GM21423 (cell line): ENCODE measurements around the gene MRPS16.
"Not testable (repeated sequence)": the region's sequence is repeated elsewhere in the genome, so short reads cannot be mapped to it uniquely, and the experiment has no call there.

Experiments
- ATAC-seq: cut with Tn5 transposase; IDR thresholded peaks from one replicate; pipeline ENCODE4 v1.9.1; 2021; ENCODE audit warnings: mild to moderate bottlenecking, moderate library complexity; ENCODE audit not compliant: unreplicated experiment

The MRPS16 gene

DNA sequence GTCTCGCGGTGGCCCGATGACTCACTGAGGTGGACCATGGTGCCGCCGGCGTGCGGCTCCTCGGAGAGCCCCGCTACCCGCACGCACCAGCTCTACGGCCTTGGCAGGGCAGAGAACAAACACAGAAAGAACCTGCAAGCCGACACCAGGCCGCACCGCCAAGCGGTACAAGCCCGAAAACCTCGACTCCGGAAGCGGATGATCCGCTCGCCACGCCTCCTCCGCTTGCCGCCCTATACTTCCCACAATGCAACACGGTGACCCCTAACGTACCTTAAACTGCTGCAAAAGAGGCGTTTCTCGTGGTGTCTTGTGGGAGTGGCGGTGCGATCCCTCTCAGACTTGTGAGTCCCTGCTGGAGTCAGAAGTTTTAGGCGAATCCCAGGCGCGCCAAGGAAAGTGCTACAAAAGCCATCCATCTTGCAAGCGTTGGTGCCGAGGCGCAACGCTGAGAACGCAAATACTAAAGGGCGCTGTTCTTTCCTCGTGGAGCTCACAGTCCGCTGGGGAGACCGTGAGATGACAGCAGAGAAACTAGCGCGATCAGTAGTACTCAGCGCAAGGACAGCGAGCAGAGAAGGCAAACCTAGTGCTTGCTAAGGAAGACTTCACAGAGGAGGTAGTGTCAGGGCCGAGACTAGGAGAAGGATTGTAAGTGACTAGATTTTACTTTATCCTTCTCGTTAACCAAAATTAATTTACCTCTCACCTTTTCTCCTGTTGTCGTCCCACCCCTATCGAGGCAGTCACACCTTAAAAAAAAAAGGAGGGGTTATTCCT lies at the start of gene MRPS16:
Gene MRPS16, minus strand, starts transcription at position 200 of the 780 bp plus-strand sequence. Its CDS starts 162 bp downstream, at position 38.
- peak; percentile 82 for ATAC-seq

DNA sequence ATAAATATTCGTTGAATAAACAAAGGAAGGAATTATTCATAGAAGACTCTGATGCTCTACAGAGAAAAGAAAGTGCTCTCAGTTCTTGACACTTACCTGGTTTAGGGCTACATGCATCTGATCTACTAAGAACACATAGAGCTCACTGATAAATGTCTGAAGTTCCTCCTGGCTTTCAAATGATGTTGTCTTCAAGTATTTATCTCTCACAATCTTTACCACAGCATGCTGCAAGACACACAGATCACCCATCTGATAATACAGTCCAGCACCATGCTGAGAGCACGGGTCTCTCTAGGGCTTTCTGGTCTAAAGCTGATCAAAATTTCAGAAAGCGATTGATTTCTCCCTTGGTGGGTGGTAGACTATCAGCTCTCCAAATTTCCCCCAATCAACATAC lies 44.5 kb upstream of the MRPS16 start:
- ATAC-seq, result no peak

DNA sequence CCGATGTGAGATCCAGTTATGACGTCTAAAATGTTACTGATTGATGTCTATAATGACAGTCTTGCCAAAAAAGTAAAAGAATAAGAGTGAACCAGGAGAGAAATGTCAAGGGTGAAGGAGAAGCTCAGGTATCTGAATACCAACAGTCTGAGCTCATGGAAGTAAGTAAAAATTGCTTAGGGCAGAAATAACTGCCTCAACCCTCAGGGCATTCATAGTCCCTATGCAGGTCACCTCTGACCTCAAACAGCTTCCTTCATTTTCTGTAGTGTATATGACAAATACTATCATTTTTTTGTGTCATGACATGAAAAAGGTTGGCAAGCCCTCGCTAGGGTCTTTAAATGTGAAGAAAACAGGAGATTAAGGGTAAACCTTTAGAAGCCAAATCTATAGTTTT lies 41.0 kb upstream of the MRPS16 start:
- no peak for ATAC-seq

DNA sequence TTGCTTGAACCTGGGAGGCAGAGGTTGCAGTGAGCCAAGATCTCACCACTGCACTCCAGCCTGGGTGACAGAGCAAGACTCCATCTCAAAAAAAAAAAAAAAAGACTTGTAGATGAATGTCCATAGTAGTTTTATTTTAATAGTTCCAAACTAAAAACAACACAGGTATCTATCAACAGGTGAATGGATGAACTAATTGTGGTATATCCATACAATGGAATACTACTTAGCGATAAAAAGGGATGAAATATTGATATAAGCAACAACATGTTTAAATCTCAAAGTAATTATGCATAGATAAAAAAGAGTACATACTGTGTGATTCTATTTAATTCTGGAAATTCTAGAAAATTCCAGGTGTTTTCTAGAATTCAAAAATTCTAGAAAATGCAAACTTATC lies 37.5 kb upstream of the MRPS16 start:
- ATAC-seq, result no peak

DNA sequence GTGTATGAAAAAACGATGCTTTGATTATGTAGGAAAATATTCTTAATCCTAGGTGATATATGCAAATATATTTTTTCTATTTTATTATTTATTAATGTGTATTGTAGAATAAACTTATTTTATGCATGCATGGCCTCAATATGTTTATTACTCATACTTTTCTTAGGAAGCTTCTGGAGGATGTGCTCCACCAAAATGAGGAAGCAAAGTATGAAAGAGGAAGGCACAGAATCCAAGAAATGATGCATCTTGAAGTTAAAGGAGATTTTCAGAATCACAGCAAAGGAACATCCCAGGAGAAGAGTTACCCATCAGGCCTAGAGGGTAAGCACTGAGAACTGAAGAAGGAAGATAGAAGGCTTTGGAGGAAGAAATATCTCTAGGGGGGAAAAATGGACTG lies 35.0 kb upstream of the MRPS16 start:
- no peak for ATAC-seq

DNA sequence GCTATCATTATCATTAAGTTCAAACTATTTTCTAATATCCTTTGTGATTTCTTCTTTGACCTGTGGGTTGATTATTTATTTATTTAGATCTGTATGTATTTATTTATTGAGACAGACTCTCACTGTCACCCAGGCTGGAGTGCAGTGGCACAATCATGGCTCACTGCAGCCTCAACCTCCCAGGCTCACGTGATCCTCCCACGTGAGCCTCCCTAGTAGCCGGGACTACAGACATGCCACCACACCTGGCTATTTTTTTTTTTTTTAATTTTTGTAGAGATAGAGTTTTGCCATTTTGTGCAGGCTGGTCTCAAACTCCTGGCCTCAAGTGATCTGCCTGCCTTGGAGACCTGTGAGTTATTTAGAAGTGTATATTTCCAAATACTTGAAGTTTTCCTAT lies 28.7 kb upstream of the MRPS16 start:
- no peak for ATAC-seq

DNA sequence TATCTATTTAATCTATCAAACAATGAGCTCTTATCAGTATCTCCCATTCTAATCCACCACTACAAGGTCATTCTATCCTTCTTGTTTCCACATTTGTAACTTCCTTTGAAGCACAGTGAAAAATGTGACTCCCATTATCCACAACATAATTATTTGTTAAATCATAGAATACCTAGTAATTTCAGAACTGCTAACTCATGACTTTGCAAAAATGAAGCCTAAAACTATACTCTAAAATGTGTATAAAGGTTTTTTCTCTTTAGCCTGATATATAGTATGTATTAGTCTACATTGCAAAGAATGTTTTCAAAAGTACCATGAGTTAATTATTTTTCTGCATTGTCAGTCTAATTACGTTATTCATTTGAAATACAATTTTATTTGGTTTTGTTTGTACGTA lies 12.0 kb upstream of the MRPS16 start:
- ATAC-seq, result no peak

DNA sequence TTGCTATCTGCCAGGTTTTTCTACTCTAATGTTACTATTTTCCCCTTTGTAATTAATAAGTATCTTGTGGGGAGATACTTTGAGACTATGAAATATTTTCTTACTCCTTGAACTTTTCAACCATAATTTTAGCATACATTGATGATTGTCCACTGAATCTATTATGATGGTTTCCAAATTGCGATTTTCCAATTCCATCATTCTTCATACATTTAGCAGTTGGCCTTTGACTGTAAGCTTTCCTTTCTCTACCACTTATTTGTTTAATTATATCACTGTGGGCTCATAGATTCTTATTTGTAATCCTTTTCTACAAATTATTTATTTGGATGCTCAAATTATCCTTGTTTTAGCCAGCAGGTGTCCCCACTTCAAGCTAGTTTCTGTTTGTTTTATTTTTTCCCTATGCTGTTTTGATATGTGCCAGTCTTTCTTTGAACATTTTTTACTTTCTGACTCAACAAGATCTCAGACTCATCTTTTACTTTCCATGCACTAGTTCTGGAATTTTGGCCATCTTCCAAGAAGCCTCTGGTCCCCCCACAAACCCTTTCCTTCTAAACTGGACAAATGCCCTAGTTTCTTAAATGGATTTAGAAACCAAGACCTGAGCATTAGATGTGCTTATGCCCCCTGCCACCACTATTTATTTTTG lies 11.4 kb upstream of the MRPS16 start:
- no peak for ATAC-seq

DNA sequence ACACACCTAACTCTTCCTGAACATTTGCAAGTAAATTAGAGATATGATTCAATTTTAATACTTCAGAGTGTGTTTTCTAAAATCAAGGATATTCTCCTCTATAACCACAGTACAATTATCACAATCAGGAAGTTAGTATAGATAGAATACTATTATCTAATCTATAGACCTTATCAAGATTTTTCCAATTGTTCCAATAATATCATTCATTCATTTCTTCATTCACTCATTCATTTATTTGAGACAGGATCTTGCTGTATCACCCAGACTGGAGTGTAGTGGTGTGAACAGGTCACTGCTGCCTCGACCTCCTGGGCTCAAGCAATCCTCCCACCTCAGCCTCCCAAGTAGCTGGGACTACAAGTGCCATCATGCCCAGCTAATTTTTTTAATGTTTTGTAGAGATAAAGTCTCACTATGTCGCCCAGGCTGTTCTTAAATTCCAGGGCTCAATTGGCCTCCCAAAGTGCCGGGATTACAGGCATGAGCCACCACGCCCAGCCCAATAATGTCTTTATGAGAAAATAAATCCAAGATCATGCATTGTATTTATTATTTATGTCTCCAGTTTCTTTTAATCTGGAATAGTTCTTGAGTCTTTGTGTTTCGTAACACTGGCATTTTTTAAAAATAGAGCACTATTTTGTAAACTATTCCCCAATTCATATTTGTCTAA lies 10.6 kb upstream of the MRPS16 start:
- no peak for ATAC-seq

DNA sequence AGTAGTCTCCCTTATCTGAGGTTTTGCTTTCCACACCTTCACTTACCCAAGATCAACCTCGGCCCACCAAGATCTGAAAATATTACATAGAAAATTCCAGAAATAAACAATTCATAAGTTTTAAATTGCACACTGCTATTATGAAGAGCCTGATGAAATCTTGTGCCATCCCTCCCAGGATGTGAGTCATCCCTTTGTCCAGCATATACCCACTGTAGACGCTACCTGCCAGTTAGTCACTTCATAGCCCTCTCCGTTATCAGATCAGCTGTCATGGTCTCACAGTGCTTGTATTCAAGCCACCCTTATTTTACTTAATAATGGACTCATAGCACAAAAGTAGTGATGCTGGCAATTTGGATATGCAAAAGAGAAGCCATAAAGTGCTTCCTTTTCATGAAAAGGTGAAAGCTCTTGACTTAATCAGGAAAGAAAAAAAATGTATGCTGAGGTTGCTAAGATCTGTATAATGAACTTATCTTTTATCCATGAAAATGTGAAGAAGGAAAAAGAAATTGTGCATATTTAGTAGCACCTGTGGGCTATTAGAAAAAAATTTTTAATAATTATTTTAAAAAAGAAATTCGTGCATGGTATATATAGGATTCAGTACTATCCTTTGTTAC lies 9.8 kb upstream of the MRPS16 start:
- no peak for ATAC-seq

DNA sequence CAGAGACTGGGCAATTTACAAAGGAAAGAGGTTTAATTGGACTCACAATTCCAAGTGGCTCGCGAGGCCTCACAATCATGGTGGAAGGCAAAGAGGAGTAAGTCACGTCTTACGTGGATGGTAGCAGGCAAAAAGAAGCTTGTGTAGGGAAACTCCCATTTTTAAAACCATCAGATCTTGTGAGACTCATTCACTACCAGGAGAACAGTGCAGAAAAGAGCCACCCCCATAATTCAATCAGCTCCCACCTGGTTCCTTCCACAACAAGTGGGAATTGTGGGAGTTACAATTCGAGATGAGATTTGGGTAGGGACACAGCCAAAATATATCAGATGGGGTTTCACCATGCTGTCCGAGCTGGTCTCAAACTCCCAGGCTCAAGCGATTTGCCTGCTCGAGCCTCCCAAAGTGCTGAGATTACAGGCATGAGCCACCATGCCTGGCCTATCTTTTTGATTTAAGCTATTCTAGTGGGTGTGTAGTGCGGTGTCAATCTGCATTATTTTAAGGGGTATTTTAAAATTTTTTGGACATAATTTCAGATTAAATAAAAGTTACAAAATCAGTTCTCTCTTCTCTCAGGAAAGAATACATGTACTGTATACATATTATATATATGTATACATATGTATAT lies 9.0 kb upstream of the MRPS16 start:
- ATAC-seq, result no peak

DNA sequence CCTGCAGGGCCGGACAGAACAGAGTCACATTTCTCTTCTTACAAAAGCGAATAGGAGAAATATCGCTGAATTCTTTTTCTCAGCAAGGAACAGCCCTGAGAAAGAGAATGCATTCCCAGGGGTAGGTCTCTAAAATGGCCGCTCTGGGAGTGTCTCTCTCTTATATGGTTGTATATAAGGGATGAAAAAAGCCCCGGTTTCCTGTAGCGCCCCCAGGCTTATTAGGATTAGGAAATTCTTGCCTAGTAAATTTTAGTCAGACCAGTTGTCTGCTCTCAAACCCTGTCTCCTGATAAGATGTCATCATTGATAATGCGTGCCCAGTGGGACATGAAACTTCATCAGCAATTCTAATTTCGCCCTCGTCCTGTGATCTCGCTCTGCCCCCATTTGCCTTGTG lies 6.2 kb upstream of the MRPS16 start:
- ATAC-seq, result not testable (repeated sequence)

DNA sequence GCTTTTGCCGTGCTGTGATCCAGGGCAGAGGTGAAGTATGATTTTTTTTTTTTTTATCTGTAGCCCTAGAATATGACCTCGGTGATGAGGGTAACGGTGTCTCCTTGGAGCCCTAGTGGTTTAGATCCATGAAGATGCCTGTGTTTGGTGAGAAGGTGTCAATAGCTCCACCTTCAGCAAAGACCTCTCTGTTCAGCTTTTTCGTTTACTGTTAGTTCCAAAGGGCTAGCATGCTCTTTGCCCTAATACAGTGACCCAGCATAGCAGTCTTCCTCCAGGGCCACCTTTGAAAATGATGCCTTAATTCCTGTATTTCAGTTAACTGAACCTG lies 746 bp upstream of the MRPS16 start:
- ATAC-seq, result no peak

DNA sequence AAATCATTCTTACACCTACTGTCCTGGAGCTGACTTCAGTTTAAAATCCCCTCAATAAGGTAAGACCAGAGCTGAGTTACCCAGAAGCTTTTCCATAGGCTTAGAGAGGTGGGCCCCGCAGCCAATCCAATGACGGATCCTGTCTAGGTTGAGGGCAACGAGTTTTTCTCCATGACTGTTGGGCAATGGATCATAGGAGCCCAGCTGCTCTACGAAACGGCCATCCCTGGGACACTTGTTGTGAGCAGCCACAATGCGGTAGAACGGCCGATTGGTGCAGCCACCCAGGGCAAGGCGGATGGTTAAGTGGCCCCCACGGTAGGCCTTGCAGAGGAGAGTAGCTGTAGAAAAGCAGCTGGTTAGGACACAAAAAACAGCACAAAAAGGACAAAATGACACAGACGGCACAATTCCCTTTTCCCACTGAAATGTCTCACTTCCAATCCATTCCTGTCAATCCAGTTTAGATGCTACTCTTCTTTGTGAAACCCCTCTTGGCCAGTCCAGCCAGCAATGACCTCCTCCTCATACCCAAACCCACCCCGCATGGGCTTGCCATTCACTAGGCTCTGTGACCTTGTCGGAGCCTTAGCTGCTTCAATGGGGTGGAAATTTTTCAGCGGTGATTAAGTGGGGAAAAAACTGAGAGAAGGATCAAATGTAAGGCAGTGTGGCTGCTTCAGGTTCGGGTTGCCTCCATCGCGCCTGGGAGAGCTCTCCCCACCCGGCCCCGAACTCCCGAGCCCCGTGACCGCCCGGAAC lies 580 bp downstream of the MRPS16 start:
- ATAC-seq, result no peak

DNA sequence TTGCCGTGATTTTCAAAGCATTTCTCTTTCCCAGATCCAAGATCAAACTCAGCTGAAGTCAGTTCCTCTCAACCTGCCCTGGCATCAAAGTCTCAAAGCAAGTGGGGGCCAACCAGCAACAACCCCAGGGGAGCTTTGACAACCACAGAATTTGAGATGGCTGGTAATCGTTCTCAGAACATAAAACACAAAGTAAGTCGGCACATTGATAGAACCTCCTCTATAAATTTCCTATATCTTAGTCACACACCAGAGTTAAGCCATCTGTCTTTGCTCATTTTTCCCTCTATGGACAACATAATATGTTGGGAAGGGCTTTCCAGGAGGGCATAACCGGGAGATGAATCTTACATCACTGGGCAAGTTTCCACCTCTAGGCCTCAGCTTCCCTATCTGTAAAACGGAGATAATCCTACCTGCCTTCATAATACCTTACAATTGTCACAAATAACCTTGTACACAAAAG lies 4.2 kb downstream of the MRPS16 start:
- no peak for ATAC-seq

DNA sequence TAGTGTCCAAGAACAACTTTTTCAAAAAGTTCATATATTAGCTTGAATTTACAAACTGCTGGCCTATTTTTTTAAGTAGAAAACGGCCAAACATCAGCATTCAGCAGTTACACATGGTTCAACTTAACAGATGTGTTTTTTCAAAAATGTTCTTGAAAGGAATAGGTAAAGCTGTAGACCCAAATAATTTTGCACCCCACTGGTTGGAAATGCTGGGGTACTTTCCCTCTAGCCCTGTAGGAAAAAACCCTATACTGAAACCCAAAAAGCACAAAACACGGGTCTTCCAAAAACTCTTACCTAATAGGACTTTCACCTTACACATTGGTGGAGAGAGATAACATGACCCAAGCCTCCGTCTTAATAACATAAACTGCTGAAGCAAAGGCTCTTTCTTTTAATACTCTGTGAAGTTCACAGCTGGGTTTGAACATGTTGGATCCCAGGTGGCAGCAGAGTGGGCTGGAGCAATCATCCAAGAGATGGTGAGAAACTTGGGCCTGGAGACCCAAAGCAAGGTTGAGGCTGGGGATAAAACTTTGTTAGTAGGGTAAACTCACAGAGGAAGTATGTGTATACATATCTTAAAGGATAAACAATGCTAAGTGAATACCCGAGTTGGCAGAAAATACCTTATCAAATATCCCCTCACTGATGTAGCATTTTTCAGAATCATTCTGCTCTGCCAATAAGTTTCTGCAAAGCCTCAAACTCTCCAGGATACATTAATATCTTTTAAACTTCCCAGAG lies 4.8 kb downstream of the MRPS16 start:
- no peak for ATAC-seq

DNA sequence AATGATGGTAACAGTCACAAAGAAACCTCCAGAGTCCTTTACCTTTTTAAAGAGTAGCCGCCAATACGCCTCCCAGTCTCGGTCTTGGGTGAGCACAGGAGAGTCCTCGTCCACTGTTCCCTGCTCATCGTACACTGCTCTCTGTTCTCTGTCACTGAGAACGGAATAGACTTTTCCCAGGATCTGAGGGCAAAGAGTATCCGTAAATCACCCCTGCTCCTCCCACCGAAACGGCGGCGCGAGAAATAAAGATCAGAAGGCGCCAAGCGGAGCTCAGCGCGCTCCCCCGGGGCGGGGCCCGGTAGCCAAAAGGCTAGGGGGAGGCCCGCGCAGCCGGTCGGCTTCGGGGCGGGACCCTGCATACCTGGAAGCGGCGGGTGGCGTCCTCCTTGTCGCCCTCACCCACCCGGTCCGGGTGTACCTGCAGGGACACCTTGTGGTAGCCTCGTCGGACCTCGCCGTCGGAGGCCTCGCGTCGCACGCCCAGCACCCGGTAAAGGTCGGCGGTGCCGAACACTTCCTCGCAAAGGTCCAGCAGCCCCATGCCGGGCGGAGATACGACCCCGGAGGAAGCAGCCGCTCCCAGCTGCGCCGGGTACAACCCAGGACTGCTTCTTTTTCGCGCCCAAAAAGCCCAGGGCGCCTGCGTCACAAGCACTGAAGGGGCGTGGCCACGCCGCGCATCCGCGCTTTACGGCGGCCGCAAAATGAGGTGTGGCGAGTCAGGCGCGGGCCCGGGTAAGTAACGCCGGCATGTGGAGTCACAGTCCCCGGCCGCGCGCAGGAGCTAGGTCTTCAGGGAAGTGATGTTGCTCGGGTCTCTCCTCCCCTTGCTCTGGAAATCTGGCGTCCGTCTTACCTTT lies 5.6 kb downstream of the MRPS16 start, which contains the start of gene DNAJC9:
Gene DNAJC9, minus strand, starts transcription at position 610 of the 863 bp plus-strand sequence. Its CDS starts 66 bp downstream, at position 544.
- ATAC-seq, result peak; percentile 82

DNA sequence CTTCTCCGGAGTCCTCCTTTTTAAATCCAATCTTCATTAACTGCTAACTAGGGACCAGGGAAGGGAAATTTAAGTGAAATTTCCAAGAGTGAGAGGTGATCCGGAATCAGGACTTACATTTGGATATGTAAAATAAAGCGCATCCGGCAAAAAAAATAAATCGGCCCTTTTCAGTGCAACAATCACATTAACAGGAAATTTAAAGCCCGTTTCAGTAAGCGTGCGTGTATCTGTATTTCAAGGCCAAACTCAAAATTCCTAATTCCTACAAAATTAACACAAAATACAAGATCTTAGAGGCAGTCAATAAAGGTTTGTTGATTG lies 6.2 kb downstream of the MRPS16 start:
- ATAC-seq, result no peak
